SK-N-MC (cell line): ENCODE results near the gene PARD3.
"Not testable (repeated sequence)": the region's sequence is repeated elsewhere in the genome, so short reads cannot be mapped to it uniquely, and the experiment has no call there.

Source experiments
- DNase-seq: peaks from one replicate; pipeline ENCODE4 v3.0.0-alpha.2; 2011; ENCODE audit warnings: low read depth, low spot score
- H3K27ac ChIP-seq: fragments of 200-600 bp; sonication (generic); 2 replicates; pipeline ENCODE4 v1.5.1; 2016; ENCODE audit warnings: mixed run types
- H3K36me3 ChIP-seq: fragments of 200-600 bp; sonication (generic); 2 replicates; pipeline ENCODE4 v1.6.1; 2017; ENCODE audit warnings: antibody characterized with exemption, low read length, mixed read lengths; ENCODE audit not compliant: insufficient read depth
- H3K4me3 ChIP-seq: fragments of 200-600 bp; sonication (generic); 2 replicates; pipeline ENCODE4 v1.5.1; 2016
- H3K9ac ChIP-seq: fragments of 200-600 bp; sonication (generic); 2 replicates; pipeline ENCODE4 v1.8.0; 2017; ENCODE audit warnings: mixed run types, mixed read lengths; ENCODE audit not compliant: insufficient read length
- H3K9me3 ChIP-seq: fragments of 200-600 bp; sonication (generic); 2 replicates; pipeline ENCODE4 v1.6.1; 2017; ENCODE audit warnings: low read depth, mild to moderate bottlenecking, antibody characterized with exemption, low read length, moderate library complexity, mixed read lengths
- EZH2 ChIP-seq: fragments of 200-600 bp; sonication (generic); IDR thresholded peaks from one replicate; pipeline ENCODE4 v1.6.1; 2017; ENCODE audit warnings: antibody characterized with exemption
- FOXP2 ChIP-seq: optimal IDR thresholded peaks from 2 replicates; pipeline ENCODE3; 2011; ENCODE audit warnings: mild to moderate bottlenecking, moderate library complexity; ENCODE audit not compliant: insufficient read depth; ENCODE audit errors: extremely low read length, control extremely low read depth
- POLR2AphosphoS5 ChIP-seq: IDR thresholded peaks from 2 replicates; pipeline ENCODE4 v1.6.1; 2012; ENCODE audit warnings: mild to moderate bottlenecking, low read depth, low read length, borderline replicate concordance

PARD3 gene

GRCh38 chr10:34462993-34463392 is 352.1 kb downstream of the PARD3 start:
- TF ChIP-seq EZH2 = no peak
- TF ChIP-seq POLR2AphosphoS5 = no peak
- no peak for TF ChIP-seq FOXP2
- Histone ChIP-seq H3K9me3 (no peaks in the 10 kb centered on the region), H3K4me3 (no peak overlapping the region), H3K27ac (no peak overlapping the region), H3K36me3 (no peaks in the 10 kb centered on the region), H3K9ac (no peak overlapping the region)
- DNase-seq = no peak

GRCh38 chr10:34462056-34462455 is 353.0 kb downstream of the PARD3 start:
- H3K9ac ChIP-seq = no peak overlapping the region
- H3K27ac ChIP-seq = peak overlapping the region; percentile 54; the same call in 1 of the 2 replicates
- H3K36me3 ChIP-seq = no peaks in the 10 kb centered on the region
- no peak for TF ChIP-seq FOXP2
- TF ChIP-seq POLR2AphosphoS5 = no peak; the same call in 1 of the 2 replicates
- no peak for TF ChIP-seq EZH2
- peak; percentile 53 for DNase-seq
- H3K9me3 ChIP-seq = no peaks in the 10 kb centered on the region
- H3K4me3 ChIP-seq = no peak overlapping the region

- H3K9ac ChIP-seq = no peak overlapping the region
- H3K9me3 ChIP-seq = no peaks in the 10 kb centered on the region
- H3K27ac ChIP-seq = no peak overlapping the region
- DNase-seq = no peak
- H3K36me3 ChIP-seq = no peaks in the 10 kb centered on the region
- TF ChIP-seq FOXP2 (no peak), POLR2AphosphoS5 (no peak), EZH2 (no peak)
- no peak overlapping the region for H3K4me3 ChIP-seq
Measured at GRCh38 chr10:34454590-34455261, 360.4 kb downstream of the PARD3 start.

- no peaks in the 10 kb centered on the region for H3K36me3 ChIP-seq
- no peaks in the 10 kb centered on the region for H3K9me3 ChIP-seq
- H3K27ac ChIP-seq = 0 out of 2 replicates have a peak overlapping the region, but pooled peaks have one; percentile 13
- H3K4me3 ChIP-seq = no peak overlapping the region
- no peak overlapping the region for H3K9ac ChIP-seq
- TF ChIP-seq FOXP2 = no peak
- TF ChIP-seq POLR2AphosphoS5 = no peak
- no peak for TF ChIP-seq EZH2
- DNase-seq = no peak
Measured at GRCh38 chr10:34449836-34450235, 365.3 kb downstream of the PARD3 start.

GRCh38 chr10:34446049-34446448 is 369.0 kb downstream of the PARD3 start:
- H3K36me3 ChIP-seq = no peaks in the 10 kb centered on the region
- H3K9ac ChIP-seq = no peak overlapping the region
- DNase-seq = no peak
- no peak overlapping the region for H3K4me3 ChIP-seq
- no peaks in the 10 kb centered on the region for H3K9me3 ChIP-seq
- TF ChIP-seq FOXP2 = no peak
- TF ChIP-seq EZH2 = no peak
- no peak for TF ChIP-seq POLR2AphosphoS5
- H3K27ac ChIP-seq = no peak overlapping the region

- Histone ChIP-seq H3K9me3 (no peaks in the 10 kb centered on the region), H3K36me3 (no peaks in the 10 kb centered on the region), H3K27ac (no peak overlapping the region), H3K4me3 (no peak overlapping the region), H3K9ac (no peak overlapping the region)
- DNase-seq = no peak
- TF ChIP-seq FOXP2 (no peak), EZH2 (no peak), POLR2AphosphoS5 (no peak)
Measured at GRCh38 chr10:34444223-34445183, 370.6 kb downstream of the PARD3 start.

GRCh38 chr10:34439386-34439785 is 375.7 kb downstream of the PARD3 start:
- H3K9ac ChIP-seq, H3K9me3 ChIP-seq: not testable (repeated sequence)

GRCh38 chr10:34438741-34439140 is 376.4 kb downstream of the PARD3 start:
- Histone ChIP-seq H3K4me3 (no peak overlapping the region), H3K9me3 (no peaks in the 10 kb centered on the region), H3K27ac (no peak overlapping the region), H3K36me3 (no peaks in the 10 kb centered on the region), H3K9ac (no peak overlapping the region)
- no peak for DNase-seq
- TF ChIP-seq EZH2 (no peak), FOXP2 (no peak), POLR2AphosphoS5 (no peak)

More at GRCh38 chr10:34439386-34439785, 375.7 kb downstream of the PARD3 start:
- not testable (repeated sequence) for H3K27ac ChIP-seq, H3K4me3 ChIP-seq, H3K36me3 ChIP-seq, DNase-seq

- Histone ChIP-seq H3K36me3 (no peaks in the 10 kb centered on the region), H3K9ac (no peak overlapping the region), H3K4me3 (no peak overlapping the region), H3K27ac (no peak overlapping the region), H3K9me3 (no peaks in the 10 kb centered on the region)
- DNase-seq = no peak
- TF ChIP-seq FOXP2 = no peak
- no peak for TF ChIP-seq EZH2
- no peak for TF ChIP-seq POLR2AphosphoS5
Measured at GRCh38 chr10:34437906-34438305, 377.2 kb downstream of the PARD3 start.
